WTC11 (cell line): ENCODE results near the gene SEC16A. TPM values are rescaled to one million over a fixed set of nuclear protein-coding genes. Genes with fewer than 3 reads are reported as not detected.

Experiments used
- ATAC-seq: fragments of 200-7000 bp; cut with Tn5 transposase; 2 replicates; pipeline ENCODE4 v1.10.0; 2021; ENCODE audit warnings: mild to moderate bottlenecking, moderate library complexity
- CTCF ChIA-PET: fragments of 300-600 bp; sonication (Branson Sonifier 250); formaldehyde crosslinking; loops from one replicate; lab custom pipeline; 2021; ENCODE audit warnings: antibody characterized with exemption; lab: Charles Lee
- POLR2A ChIA-PET: fragments of 350-600 bp; sonication (Branson Sonifier 250); formaldehyde crosslinking; loops from one replicate; lab custom pipeline; 2021; ENCODE audit warnings: antibody characterized with exemption; lab: Charles Lee
- DNase-seq: peaks from one replicate; pipeline ENCODE4 v3.0.0; 2021; ENCODE audit warnings: low spot score
- H3K27ac Mint-ChIP-seq: 2 replicates; pipeline ENCODE4 v1.8.0; 2021; ENCODE audit warnings: mixed read lengths
- H3K27me3 Mint-ChIP-seq: 2 replicates; pipeline ENCODE4 v1.8.0; 2021; ENCODE audit warnings: low read depth, mild to moderate bottlenecking, moderate library complexity, mixed read lengths
- H3K36me3 Mint-ChIP-seq: 2 replicates; pipeline ENCODE4 v1.8.0; 2021; ENCODE audit warnings: mixed read lengths
- H3K4me1 Mint-ChIP-seq: 2 replicates; pipeline ENCODE4 v1.8.0; 2022; ENCODE audit warnings: mixed read lengths
- H3K4me3 Mint-ChIP-seq: 2 replicates; pipeline ENCODE4 v1.8.0; 2021; ENCODE audit warnings: mild to moderate bottlenecking, moderate library complexity, mixed read lengths
- H3K9me3 Mint-ChIP-seq: 2 replicates; pipeline ENCODE4 v1.8.0; 2021; ENCODE audit warnings: mixed read lengths
- ARID4B ChIP-seq: sonication (generic); formaldehyde crosslinking; IDR thresholded peaks from 2 replicates; pipeline ENCODE4 v1.8.0; 2023; ENCODE audit warnings: missing genetic modification reagents, mild to moderate bottlenecking, borderline replicate concordance
- ATF1 ChIP-seq: sonication (generic); formaldehyde crosslinking; IDR thresholded peaks from 2 replicates; pipeline ENCODE4 v1.8.1; 2023; ENCODE audit warnings: mild to moderate bottlenecking, moderate library complexity, missing genetic modification reagents
- E2F1 ChIP-seq: sonication (generic); formaldehyde crosslinking; IDR thresholded peaks from 2 replicates; pipeline ENCODE4 v1.8.0; 2022; ENCODE audit warnings: mild to moderate bottlenecking, missing genetic modification reagents
- E2F4 ChIP-seq: sonication (generic); formaldehyde crosslinking; IDR thresholded peaks from 2 replicates; pipeline ENCODE4 v1.8.1; 2022; ENCODE audit warnings: low read depth, mild to moderate bottlenecking, moderate library complexity, missing genetic modification reagents, borderline replicate concordance
- ESRRA ChIP-seq: sonication (generic); formaldehyde crosslinking; IDR thresholded peaks from 2 replicates; pipeline ENCODE4 v1.8.1; 2022; ENCODE audit warnings: mild to moderate bottlenecking, missing genetic modification reagents, borderline replicate concordance
- HMGA2 ChIP-seq: fragments of 250-450 bp; sonication (Bioruptor Pico); IDR thresholded peaks from 2 replicates; pipeline ENCODE4 v1.4.0; 2021; ENCODE audit warnings: mild to moderate bottlenecking, moderate library complexity
- HMGXB4 ChIP-seq: sonication (generic); formaldehyde crosslinking; IDR thresholded peaks from 2 replicates; pipeline ENCODE4 v1.8.1; 2023; ENCODE audit warnings: mild to moderate bottlenecking, moderate library complexity, missing genetic modification reagents
- IRF1 ChIP-seq: sonication (generic); formaldehyde crosslinking; IDR thresholded peaks from 2 replicates; pipeline ENCODE4 v1.8.0; 2023; ENCODE audit warnings: missing genetic modification reagents
- IRF2 ChIP-seq: sonication (generic); formaldehyde crosslinking; IDR thresholded peaks from 2 replicates; pipeline ENCODE4 v1.8.0; 2022; ENCODE audit warnings: low read depth, missing genetic modification reagents, borderline replicate concordance
- JAZF1 ChIP-seq: fragments of 250-450 bp; sonication (Bioruptor Pico); IDR thresholded peaks from 2 replicates; pipeline ENCODE4 v1.9.0; 2021; ENCODE audit warnings: moderate library complexity, mild to moderate bottlenecking, inconsistent platforms
- KAT7 ChIP-seq: sonication (generic); formaldehyde crosslinking; IDR thresholded peaks from 2 replicates; pipeline ENCODE4 v1.8.1; 2023; ENCODE audit warnings: missing genetic modification reagents, mild to moderate bottlenecking, borderline replicate concordance
- MAX ChIP-seq: sonication (generic); formaldehyde crosslinking; IDR thresholded peaks from 2 replicates; pipeline ENCODE4 v1.8.0; 2022; ENCODE audit warnings: mild to moderate bottlenecking, missing genetic modification reagents
- NFYB ChIP-seq: sonication (generic); formaldehyde crosslinking; conservative IDR thresholded peaks from 2 replicates; pipeline ENCODE4 v1.8.0; 2022; ENCODE audit warnings: low read depth, missing genetic modification reagents
- SOX15 ChIP-seq: fragments of 250-450 bp; sonication (Bioruptor Pico); IDR thresholded peaks from 2 replicates; pipeline ENCODE4 v1.9.0; 2021; ENCODE audit warnings: mild to moderate bottlenecking
- TCF7 ChIP-seq: sonication (generic); formaldehyde crosslinking; IDR thresholded peaks from 2 replicates; pipeline ENCODE4 v1.8.0; 2022; ENCODE audit warnings: mild to moderate bottlenecking, low read depth, missing genetic modification reagents, moderate library complexity
- USF2 ChIP-seq: sonication (generic); formaldehyde crosslinking; IDR thresholded peaks from 2 replicates; pipeline ENCODE4 v1.8.1; 2023; ENCODE audit warnings: mild to moderate bottlenecking, missing genetic modification reagents, moderate library complexity
- ZBTB21 ChIP-seq: sonication (generic); formaldehyde crosslinking; IDR thresholded peaks from 2 replicates; pipeline ENCODE4 v1.8.1; 2023; ENCODE audit warnings: mild to moderate bottlenecking, missing genetic modification reagents, borderline replicate concordance
- ZNF121 ChIP-seq: sonication (generic); formaldehyde crosslinking; IDR thresholded peaks from 2 replicates; pipeline ENCODE4 v1.8.0; 2023; ENCODE audit warnings: missing genetic modification reagents
- ZNF425 ChIP-seq: fragments of 250-450 bp; sonication (Bioruptor Pico); conservative IDR thresholded peaks from 2 replicates; pipeline ENCODE4 v1.9.0; 2021; ENCODE audit warnings: mild to moderate bottlenecking
- ZNF671 ChIP-seq: fragments of 250-450 bp; sonication (Bioruptor Pico); IDR thresholded peaks from 2 replicates; pipeline ENCODE4 v1.8.0; 2021; ENCODE audit warnings: mild to moderate bottlenecking
- total RNA-seq: library from RNA; stranded (reverse); gene quantifications from 3 replicates; pipeline ENCODE4 v1.2.3, GENCODE V29; 2021

Gene SEC16A
- total RNA-seq, 1 experiment from 2014 or later: 70.9 TPM

- Mint-ChIP-seq H3K4me1 (no peaks in the 10 kb centered on the region), H3K27me3 (no peaks in the 10 kb centered on the region), H3K36me3 (peaks cover 30% of the 10 kb centered on the region), H3K4me3 (no peak overlapping the region), H3K9me3 (no peaks in the 10 kb centered on the region), H3K27ac (no peak overlapping the region)
- POLR2A ChIA-PET: no interaction called here
- TF ChIP-seq HMGA2 (CRISPR knock-in tag): no peak
- no peak for TF ChIP-seq MAX (CRISPR knock-in tag)
- TF ChIP-seq HMGXB4 (CRISPR knock-in tag): no peak
- no peak for TF ChIP-seq KAT7
- TF ChIP-seq NFYB (CRISPR knock-in tag): no peak
- no peak for TF ChIP-seq IRF2
- TF ChIP-seq E2F4: no peak
- no peak for TF ChIP-seq ZNF671 (CRISPR knock-in tag)
- no peak for TF ChIP-seq SOX15 (CRISPR knock-in tag)
- TF ChIP-seq TCF7: no peak
- TF ChIP-seq ZNF121 (CRISPR knock-in tag): no peak
- TF ChIP-seq JAZF1: no peak
- ATAC-seq: no peak
- DNase-seq: no peak
- CTCF ChIA-PET: interaction anchor here (0.7 to 1.1 kb wide), 3 partner anchors 16 to 126 kb away, joined by 3 read pairs; no protein-coding TSS in a partner anchor
Observed at GRCh38 chr9:136499935-136500910, 17.4 kb upstream of the SEC16A start.

- Mint-ChIP-seq H3K27me3 (no peaks in the 10 kb centered on the region), H3K36me3 (peaks cover 29% of the 10 kb centered on the region), H3K27ac (no peak overlapping the region), H3K9me3 (no peaks in the 10 kb centered on the region), H3K4me1 (no peaks in the 10 kb centered on the region), H3K4me3 (no peak overlapping the region)
- POLR2A ChIA-PET: no interaction called here
- ATAC-seq: no peak
- DNase-seq: no peak
- CTCF ChIA-PET: interaction anchor here (0.7 to 1.1 kb wide), 3 partner anchors 15 to 127 kb away, joined by 3 read pairs; no protein-coding TSS in a partner anchor
- no peak for TF ChIP-seq USF2 (CRISPR knock-in tag)
- no peak for TF ChIP-seq ZBTB21 (CRISPR knock-in tag)
- no peak for TF ChIP-seq ARID4B (CRISPR knock-in tag)
- TF ChIP-seq ESRRA (CRISPR knock-in tag): no peak
- no peak for TF ChIP-seq E2F1 (CRISPR knock-in tag)
- no peak for TF ChIP-seq IRF1 (CRISPR knock-in tag)
- TF ChIP-seq ATF1 (CRISPR knock-in tag): no peak
- no peak for TF ChIP-seq ZNF425 (CRISPR knock-in tag)
- no peak for TF ChIP-seq ZNF121 (CRISPR knock-in tag)
Observed at GRCh38 chr9:136499071-136499934, 16.5 kb upstream of the SEC16A start.
